GM19372 (cell line): ENCODE results near the gene HHEX.
"Not testable (repeated sequence)": the region's sequence is repeated elsewhere in the genome, so short reads cannot be mapped to it uniquely, and the experiment has no call there.

ENCODE experiments used
- ATAC-seq: cut with Tn5 transposase; IDR thresholded peaks from one replicate; pipeline ENCODE4 v1.9.1; 2021; ENCODE audit warnings: mild to moderate bottlenecking, low read depth, moderate library complexity; ENCODE audit not compliant: unreplicated experiment

HHEX gene

GRCh38 chr10:92732958-92733357 lies 43.2 kb downstream of the HHEX start:
- no peak for ATAC-seq

- no peak for ATAC-seq
Measured at GRCh38 chr10:92734301-92734700, 44.5 kb downstream of the HHEX start.

- ATAC-seq: no peak
Measured at GRCh38 chr10:92735938-92736337, 46.2 kb downstream of the HHEX start.

GRCh38 chr10:92737484-92737883 lies 47.7 kb downstream of the HHEX start:
- ATAC-seq: no peak

GRCh38 chr10:92740762-92741161 lies 51.0 kb downstream of the HHEX start:
- ATAC-seq: no peak

- not testable (repeated sequence) for ATAC-seq
Measured at GRCh38 chr10:92741741-92742140, 52.0 kb downstream of the HHEX start.

GRCh38 chr10:92742331-92743228 lies 52.8 kb downstream of the HHEX start:
- peak; percentile 97 for ATAC-seq
